ENCODE results near the gene KDM8. TPM values are rescaled to one million over a fixed set of nuclear protein-coding genes. Genes with fewer than 3 reads are reported as not detected.

KDM8 gene
- total RNA-seq, 3 donors from 2014 or later = 1.9 to 4.5 (median 4.3) TPM

GRCh38 chr16:27242868-27243590 is 39.7 kb downstream of the KDM8 start:
- no peaks in the 10 kb centered on the region for H3K36me3 ChIP-seq
- H3K4me3 ChIP-seq = peak overlapping the region in 1 of 3 donors; percentile 24
- intact Hi-C loops (cut with DNase I; ENCODE audit: low total_unique reads) = no loop called here
- no peaks in the 10 kb centered on the region for H3K27me3 ChIP-seq
- H3K27ac ChIP-seq = peak overlapping the region; percentile 29 to 65
- H3K4me1 ChIP-seq = no peaks in the 10 kb centered on the region
- H3K9me3 ChIP-seq = no peaks in the 10 kb centered on the region
- no peak for DNase-seq (ENCODE audit: low spot score in 2 of 2)
- TF ChIP-seq CTCF (IDR thresholded peaks at IDR 0.05) (peak in 1 of 3 donors; percentile 12), POLR2A (IDR thresholded peaks at IDR 0.05) (no peak), POLR2AphosphoS5 (IDR thresholded peaks at IDR 0.05) (no peak)

GRCh38 chr16:27243725-27244362 is 40.5 kb downstream of the KDM8 start:
- TF ChIP-seq CTCF (IDR thresholded peaks at IDR 0.05) = no peak
- no peak for TF ChIP-seq POLR2A (IDR thresholded peaks at IDR 0.05)
- TF ChIP-seq POLR2AphosphoS5 (IDR thresholded peaks at IDR 0.05) = no peak
- Histone ChIP-seq H3K27ac (peak overlapping the region; percentile 62 to 65), H3K9me3 (no peaks in the 10 kb centered on the region), H3K4me1 (no peaks in the 10 kb centered on the region), H3K4me3 (no peak overlapping the region), H3K36me3 (no peaks in the 10 kb centered on the region), H3K27me3 (no peaks in the 10 kb centered on the region)
- intact Hi-C loops (cut with DNase I; ENCODE audit: low total_unique reads) = no loop called here
- DNase-seq (ENCODE audit: low spot score in 2 of 2) = no peak

- Histone ChIP-seq H3K27ac (peak overlapping the region; percentile 62 to 65), H3K27me3 (no peaks in the 10 kb centered on the region), H3K4me3 (no peak overlapping the region), H3K4me1 (no peaks in the 10 kb centered on the region), H3K36me3 (no peaks in the 10 kb centered on the region), H3K9me3 (no peaks in the 10 kb centered on the region)
- no peak for DNase-seq (ENCODE audit: low spot score in 2 of 2)
- no peak for TF ChIP-seq POLR2AphosphoS5 (IDR thresholded peaks at IDR 0.05)
- TF ChIP-seq POLR2A (IDR thresholded peaks at IDR 0.05) = no peak
- no peak for TF ChIP-seq CTCF (IDR thresholded peaks at IDR 0.05)
- intact Hi-C loops (cut with DNase I; ENCODE audit: low total_unique reads) = no loop called here
Measured at GRCh38 chr16:27244363-27244755, 41.0 kb downstream of the KDM8 start.

GRCh38 chr16:27245276-27246172 is 42.2 kb downstream of the KDM8 start:
- Histone ChIP-seq H3K27me3 (no peaks in the 10 kb centered on the region), H3K36me3 (no peaks in the 10 kb centered on the region), H3K4me3 (no peak overlapping the region), H3K4me1 (no peaks in the 10 kb centered on the region), H3K27ac (peak overlapping the region; percentile 62 to 65), H3K9me3 (no peaks in the 10 kb centered on the region)
- intact Hi-C loops (cut with DNase I; ENCODE audit: low total_unique reads) = no loop called here
- TF ChIP-seq CTCF (IDR thresholded peaks at IDR 0.05) = no peak
- peak; percentile 30 to 71 (median 56) for TF ChIP-seq POLR2AphosphoS5 (IDR thresholded peaks at IDR 0.05)
- no peak for TF ChIP-seq POLR2A (IDR thresholded peaks at IDR 0.05)
- DNase-seq (ENCODE audit: low spot score in 2 of 2) = peak in 1 of 2 donors; percentile 15
